ENCODE measurements around the gene FAM53B.

The FAM53B gene

GRCh38 chr10:124676416-124677062 lies 67.6 kb downstream of the FAM53B start:
- Histone ChIP-seq H3K27ac (no peak overlapping the region), H4K20me1 (ENCODE audit: insufficient read depth) (no peaks in the 10 kb centered on the region), H3K4me1 (ENCODE audit: low read depth, poor library complexity, severe bottlenecking) (peaks cover 28% of the 10 kb centered on the region)

GRCh38 chr10:124675824-124676223 lies 68.4 kb downstream of the FAM53B start:
- Histone ChIP-seq H2AFZ (ENCODE audit: low read depth) (no peak overlapping the region), H4K20me1 (ENCODE audit: insufficient read depth) (no peaks in the 10 kb centered on the region), H3K4me3 (IDR thresholded peaks at IDR 0.05; ENCODE audit: insufficient read depth, low read depth, low read length) (no peak overlapping the region), H3K9ac (no peak overlapping the region), H3K36me3 (ENCODE audit: insufficient read depth) (no peaks in the 10 kb centered on the region), H3K27me3 (ENCODE audit: insufficient read depth, low read depth) (no peaks in the 10 kb centered on the region), H3K4me2 (no peak overlapping the region), H3K79me2 (ENCODE audit: insufficient read depth, low read depth) (peaks cover 11% of the 10 kb centered on the region; the same call in 1 of the 2 replicates), H3K27ac (no peak overlapping the region), H3K4me1 (ENCODE audit: low read depth, poor library complexity, severe bottlenecking) (peaks cover 28% of the 10 kb centered on the region)
- TF ChIP-seq CTCF (conservative IDR thresholded peaks at IDR 0.05; ENCODE audit: low read depth, low read length) = no peak

More at GRCh38 chr10:124676416-124677062, 67.6 kb downstream of the FAM53B start:
- TF ChIP-seq CTCF (conservative IDR thresholded peaks at IDR 0.05; ENCODE audit: low read depth, low read length) = no peak
- Histone ChIP-seq H3K9ac (no peak overlapping the region), H2AFZ (ENCODE audit: low read depth) (no peak overlapping the region), H3K27me3 (ENCODE audit: insufficient read depth, low read depth) (no peaks in the 10 kb centered on the region), H3K4me2 (no peak overlapping the region), H3K4me3 (IDR thresholded peaks at IDR 0.05; ENCODE audit: insufficient read depth, low read depth, low read length) (no peak overlapping the region), H3K36me3 (ENCODE audit: insufficient read depth) (peaks cover 1% of the 10 kb centered on the region; the same call in 1 of the 2 replicates), H3K79me2 (ENCODE audit: insufficient read depth, low read depth) (peaks cover 11% of the 10 kb centered on the region; the same call in 1 of the 2 replicates)

- no peak for TF ChIP-seq CTCF (conservative IDR thresholded peaks at IDR 0.05; ENCODE audit: low read depth, low read length)
- Histone ChIP-seq H3K27me3 (ENCODE audit: insufficient read depth, low read depth) (no peaks in the 10 kb centered on the region), H3K4me3 (IDR thresholded peaks at IDR 0.05; ENCODE audit: insufficient read depth, low read depth, low read length) (no peak overlapping the region), H2AFZ (ENCODE audit: low read depth) (no peak overlapping the region), H3K27ac (no peak overlapping the region), H3K4me2 (no peak overlapping the region), H3K36me3 (ENCODE audit: insufficient read depth) (no peaks in the 10 kb centered on the region), H3K79me2 (ENCODE audit: insufficient read depth, low read depth) (peaks cover 11% of the 10 kb centered on the region; the same call in 1 of the 2 replicates), H4K20me1 (ENCODE audit: insufficient read depth) (no peaks in the 10 kb centered on the region), H3K9ac (no peak overlapping the region), H3K4me1 (ENCODE audit: low read depth, poor library complexity, severe bottlenecking) (peaks cover 28% of the 10 kb centered on the region)
These were observed 68.9 kb downstream of the FAM53B start for GRCh38 chr10:124675261-124675660.

DNA sequence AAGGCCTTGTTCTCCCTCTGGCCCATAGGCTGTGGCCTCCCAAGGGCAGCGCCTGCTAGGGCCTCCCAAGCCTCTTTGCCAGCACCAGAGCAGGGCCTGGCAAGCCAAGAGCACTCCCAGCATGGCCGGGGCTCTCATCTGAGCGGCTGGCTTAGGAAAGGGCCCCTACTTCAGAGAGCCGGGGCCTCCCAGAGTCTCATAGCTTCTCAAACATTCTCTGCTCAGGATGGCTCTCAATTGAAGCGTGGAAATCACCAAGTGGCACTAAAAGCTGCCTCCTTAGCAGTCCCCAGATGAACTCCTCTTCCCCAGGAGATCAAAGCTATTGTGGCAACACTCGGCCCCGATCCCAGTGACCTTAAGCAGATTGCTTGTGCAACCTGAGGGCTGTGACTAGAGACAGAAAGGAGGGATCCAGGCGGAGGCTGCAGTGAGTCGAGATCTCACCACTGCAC lies 69.4 kb downstream of the FAM53B start:
- no peak for TF ChIP-seq CTCF (conservative IDR thresholded peaks at IDR 0.05; ENCODE audit: low read depth, low read length)
- Histone ChIP-seq H3K4me2 (no peak overlapping the region), H3K79me2 (ENCODE audit: insufficient read depth, low read depth) (peaks cover 11% of the 10 kb centered on the region; the same call in 1 of the 2 replicates), H3K4me3 (IDR thresholded peaks at IDR 0.05; ENCODE audit: insufficient read depth, low read depth, low read length) (no peak overlapping the region), H3K9ac (no peak overlapping the region), H3K4me1 (ENCODE audit: low read depth, poor library complexity, severe bottlenecking) (peaks cover 27% of the 10 kb centered on the region), H2AFZ (ENCODE audit: low read depth) (no peak overlapping the region), H3K36me3 (ENCODE audit: insufficient read depth) (no peaks in the 10 kb centered on the region), H4K20me1 (ENCODE audit: insufficient read depth) (no peaks in the 10 kb centered on the region), H3K27me3 (ENCODE audit: insufficient read depth, low read depth) (no peaks in the 10 kb centered on the region), H3K27ac (no peak overlapping the region)
